ENCODE measurements around the gene SORCS1.

DNA sequence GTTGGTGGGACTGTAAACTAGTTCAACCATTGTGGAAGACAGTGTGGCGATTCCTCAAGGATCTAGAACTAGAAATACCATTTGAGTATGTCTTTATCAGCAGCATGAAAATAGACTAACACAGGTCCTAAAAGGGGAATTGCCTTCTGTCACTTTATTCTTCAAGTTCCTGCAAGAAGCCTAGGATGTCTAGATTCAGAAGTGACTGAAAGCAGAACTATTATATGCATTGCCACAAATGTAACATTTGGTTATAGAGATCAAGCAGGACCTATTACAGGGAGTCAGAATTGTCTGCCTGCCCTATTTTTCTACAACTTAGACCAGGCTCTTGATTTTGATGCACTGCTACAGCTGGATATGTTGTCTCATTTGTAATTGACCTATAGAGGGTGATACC, 364.7 kb downstream of the SORCS1 start:
- TF ChIP-seq, protein P1, sequence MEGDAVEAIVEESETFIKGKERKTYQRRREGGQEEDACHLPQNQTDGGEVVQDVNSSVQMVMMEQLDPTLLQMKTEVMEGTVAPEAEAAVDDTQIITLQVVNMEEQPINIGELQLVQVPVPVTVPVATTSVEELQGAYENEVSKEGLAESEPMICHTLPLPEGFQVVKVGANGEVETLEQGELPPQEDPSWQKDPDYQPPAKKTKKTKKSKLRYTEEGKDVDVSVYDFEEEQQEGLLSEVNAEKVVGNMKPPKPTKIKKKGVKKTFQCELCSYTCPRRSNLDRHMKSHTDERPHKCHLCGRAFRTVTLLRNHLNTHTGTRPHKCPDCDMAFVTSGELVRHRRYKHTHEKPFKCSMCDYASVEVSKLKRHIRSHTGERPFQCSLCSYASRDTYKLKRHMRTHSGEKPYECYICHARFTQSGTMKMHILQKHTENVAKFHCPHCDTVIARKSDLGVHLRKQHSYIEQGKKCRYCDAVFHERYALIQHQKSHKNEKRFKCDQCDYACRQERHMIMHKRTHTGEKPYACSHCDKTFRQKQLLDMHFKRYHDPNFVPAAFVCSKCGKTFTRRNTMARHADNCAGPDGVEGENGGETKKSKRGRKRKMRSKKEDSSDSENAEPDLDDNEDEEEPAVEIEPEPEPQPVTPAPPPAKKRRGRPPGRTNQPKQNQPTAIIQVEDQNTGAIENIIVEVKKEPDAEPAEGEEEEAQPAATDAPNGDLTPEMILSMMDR (conservative IDR thresholded peaks at IDR 0.05 in 1 of 2, IDR thresholded peaks at IDR 0.05 in 1 of 2; ENCODE audit: low read depth in 1 of 2, low read length in 2 of 2): no peak
- no peak for TF ChIP-seq EZH2 (IDR thresholded peaks at IDR 0.05; ENCODE audit: low read length, missing control alignments)
